ENCODE data around the gene TSPAN8.

The TSPAN8 gene

GRCh38 chr12:71157601-71158233 lies at the start of gene TSPAN8:
TSS of gene TSPAN8 (minus strand) at chr12:71157999. CDS start at chr12:71157678, 321 bp downstream.
- TF ChIP-seq CTCF (IDR thresholded peaks at IDR 0.05; ENCODE audit: control extremely low read depth, extremely low read depth, low read depth, missing control alignments), result no peak
- DNase-seq (ENCODE audit: extremely low spot score), result no peak
- POLR2A ChIA-PET, result no interaction called here
- CTCF ChIA-PET, result no interaction called here

- ChIA-PET CTCF (no interaction called here), POLR2A (interaction anchor here (0.5 kb wide), 1 partner anchor 18 kb away, joined by 3 read pairs; no protein-coding TSS in a partner anchor)
- no peak for DNase-seq (ENCODE audit: extremely low spot score)
- no peak for TF ChIP-seq CTCF (IDR thresholded peaks at IDR 0.05; ENCODE audit: control extremely low read depth, extremely low read depth, low read depth, missing control alignments)
Observed at GRCh38 chr12:71201136-71201679, 43.4 kb upstream of the TSPAN8 start.

GRCh38 chr12:71200706-71201105 lies 42.9 kb upstream of the TSPAN8 start:
- POLR2A ChIA-PET, result no interaction called here
- TF ChIP-seq CTCF (IDR thresholded peaks at IDR 0.05; ENCODE audit: control extremely low read depth, extremely low read depth, low read depth, missing control alignments), result no peak
- CTCF ChIA-PET, result no interaction called here
- no peak for DNase-seq (ENCODE audit: extremely low spot score)

GRCh38 chr12:71197460-71197859 lies 39.7 kb upstream of the TSPAN8 start:
- POLR2A ChIA-PET, result no interaction called here
- no peak for TF ChIP-seq CTCF (IDR thresholded peaks at IDR 0.05; ENCODE audit: control extremely low read depth, extremely low read depth, low read depth, missing control alignments)
- no peak for DNase-seq (ENCODE audit: extremely low spot score)
- CTCF ChIA-PET, result interaction anchor here (0.8 to 1.8 kb wide), 7 partner anchors 9 to 175 kb away, joined by 3 to 6 read pairs (median 4); no protein-coding TSS in a partner anchor

GRCh38 chr12:71195338-71195896 lies 37.6 kb upstream of the TSPAN8 start:
- TF ChIP-seq CTCF (IDR thresholded peaks at IDR 0.05; ENCODE audit: control extremely low read depth, extremely low read depth, low read depth, missing control alignments), result no peak
- ChIA-PET CTCF (no interaction called here), POLR2A (no interaction called here)
- DNase-seq (ENCODE audit: extremely low spot score), result no peak

- ChIA-PET CTCF (no interaction called here), POLR2A (no interaction called here)
- no peak for TF ChIP-seq CTCF (IDR thresholded peaks at IDR 0.05; ENCODE audit: control extremely low read depth, extremely low read depth, low read depth, missing control alignments)
- no peak for DNase-seq (ENCODE audit: extremely low spot score)
Observed at GRCh38 chr12:71194657-71195056, 36.9 kb upstream of the TSPAN8 start.
